Measurements from ENCODE around the gene PBX2. TPM values are rescaled to one million over a fixed set of nuclear protein-coding genes. Genes with fewer than 3 reads are reported as not detected.

Gene PBX2
- total and polyA plus RNA-seq, 2 of the 4 experiments (the other 2 are of a cell fraction): 17.7 to 56.8 TPM

DNA sequence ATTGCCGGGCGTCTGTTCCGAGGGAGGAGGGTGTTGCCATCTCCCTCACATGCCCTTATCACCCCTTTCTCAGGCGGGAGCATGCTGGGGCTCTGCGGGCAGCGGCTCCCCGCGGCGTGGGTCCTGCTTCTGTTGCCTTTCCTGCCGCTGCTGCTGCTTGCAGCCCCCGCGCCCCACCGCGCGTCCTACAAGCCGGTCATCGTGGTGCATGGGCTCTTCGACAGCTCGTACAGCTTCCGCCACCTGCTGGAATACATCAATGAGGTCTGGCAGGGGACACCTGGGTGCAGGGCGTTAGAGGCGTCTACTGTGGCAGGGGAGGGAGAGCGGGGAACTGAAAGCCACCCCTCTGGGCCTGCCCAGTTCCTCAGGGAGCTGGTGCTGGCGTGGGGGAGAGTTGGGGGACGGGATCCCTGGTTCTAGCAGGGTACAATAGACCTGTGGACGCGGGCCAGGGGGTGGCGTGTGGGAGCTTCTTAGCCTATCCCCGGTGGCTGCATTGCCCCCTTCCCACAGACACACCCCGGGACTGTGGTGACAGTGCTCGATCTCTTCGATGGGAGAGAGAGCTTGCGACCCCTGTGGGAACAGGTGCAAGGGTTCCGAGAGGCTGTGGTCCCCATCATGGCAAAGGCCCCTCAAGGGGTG is 35.4 kb downstream of the PBX2 start:
- H2BK120ac ChIP-seq (ENCODE audit: low read depth, low read length): peak overlapping the region; percentile 78
- dilution Hi-C loops (cut with HindIII; ENCODE audit: low sequenced_read_pairs, unreplicated experiment): no loop called here
- H3K27ac ChIP-seq (ENCODE audit: insufficient read depth, low read length): peak overlapping the region; percentile 84
- POLR2A ChIA-PET (ENCODE audit: unreplicated experiment): no interaction called here
- H3K36me3 ChIP-seq (ENCODE audit: control insufficient read depth, insufficient read depth, low read length): peaks cover 11% of the 10 kb centered on the region
- peak overlapping the region; percentile 79 for H3K4me2 ChIP-seq (ENCODE audit: low read depth, low read length)
- H3K27me3 ChIP-seq (ENCODE audit: control insufficient read depth, insufficient read depth, low read length): no peaks in the 10 kb centered on the region
- CTCF ChIA-PET: interaction anchor here (1.0 to 1.1 kb wide), 2 partner anchors 40 to 45 kb away, joined by 3 read pairs; partner anchors contain the start of gene TNXB
- no peak overlapping the region; the same call in 1 of the 2 replicates for H3K18ac ChIP-seq (ENCODE audit: low read depth, low read length)
- in situ Hi-C loops (cut with MboI; ENCODE audit: low sequenced_read_pairs): loop anchor here (5.0 kb wide), 1 partner anchor 37 kb away; no protein-coding TSS in a partner anchor
- BruUV-seq (replicated peaks): no TSS peak
- H3K79me1 ChIP-seq (ENCODE audit: low read depth in 1 of 2, low read length in 2 of 2): peaks cover 6 to 34% of the 10 kb centered on the region in 2 experiments
- peak overlapping the region; percentile 86; the same call in 1 of the 2 replicates for H4K91ac ChIP-seq (ENCODE audit: insufficient read depth, low read depth, low read length)
- no peaks in the 10 kb centered on the region for H4K20me1 ChIP-seq (ENCODE audit: insufficient read depth, low read length)
- peak overlapping the region; percentile 75 for H3K23ac ChIP-seq (ENCODE audit: low read depth, low read length)
- H2AK5ac ChIP-seq (ENCODE audit: low read depth, low read length): peak overlapping the region; percentile 57; the same call in 1 of the 2 replicates
- peak overlapping the region; percentile 75 to 96 for H4K8ac ChIP-seq (ENCODE audit: low read depth in 2 of 2, low read length in 2 of 2)
- DNase-seq (peak; percentile 71), ATAC-seq (ENCODE audit: low read depth) (peak; percentile 50)
- H3K4me3 ChIP-seq (ENCODE audit: insufficient read depth, low read depth, low read length): peak overlapping the region; percentile 67
- peak overlapping the region; percentile 98 for H2AK9ac ChIP-seq (replicated peaks; ENCODE audit: low read depth, low read length, poor library complexity)
- H2BK20ac ChIP-seq (ENCODE audit: low read depth, low read length): no peak overlapping the region; the same call in 1 of the 2 replicates
- WGBS, 2 experiments (ENCODE audit: extremely low coverage in 2 of 2, insufficient read length in 1 of 2): 2% methylated on average over 19 of the region's 34 CpGs; no CpG with 5 or more reads in 1 of the 2 experiments
- peak overlapping the region; percentile 84 for H3K4ac ChIP-seq (ENCODE audit: low read depth, low read length)
- 0 out of 2 replicates have a peak, but pooled peaks cover 4% of the 10 kb centered on the region for H3K9me1 ChIP-seq (ENCODE audit: insufficient read depth, low read length)
- H4K5ac ChIP-seq (ENCODE audit: low read depth, low read length): peak overlapping the region; percentile 51; the same call in 1 of the 2 replicates
- H2BK15ac ChIP-seq (ENCODE audit: low read depth, low read length): 0 out of 3 replicates have a peak overlapping the region, but pooled peaks have one; percentile 16
- H3K9ac ChIP-seq (ENCODE audit: low read depth, low read length): peak overlapping the region; percentile 70
- no peaks in the 10 kb centered on the region for H3K9me3 ChIP-seq (ENCODE audit: control insufficient read depth, insufficient read depth, low read length)
- peak overlapping the region; percentile 87 for H3K14ac ChIP-seq (replicated peaks; ENCODE audit: low read depth, low read length)
- 0 out of 2 replicates have a peak overlapping the region, but pooled peaks have one; percentile 78 for H3K56ac ChIP-seq (ENCODE audit: extremely low read depth, insufficient read depth, low read length)
- peak overlapping the region; percentile 82 for H2BK5ac ChIP-seq (ENCODE audit: low read depth, low read length, poor library complexity, severe bottlenecking)
- peak overlapping the region; percentile 96 for H2AFZ ChIP-seq (replicated peaks; ENCODE audit: low read length, poor library complexity)
- peaks cover 23% of the 10 kb centered on the region for H3K4me1 ChIP-seq (ENCODE audit: control insufficient read depth, insufficient read depth, low read length)
- intact Hi-C loops (cut with micrococcal nuclease): loop anchor here (1.0 to 10.0 kb wide), 6 partner anchors 35 to 252 kb away; partner anchors contain the start of genes SKIC2 and ZBTB12
- TF ChIP-seq RCOR1 (IDR thresholded peaks at IDR 0.05; ENCODE audit: insufficient replicate concordance, low read length) (no peak), NFE2L2 (IDR thresholded peaks at IDR 0.05; ENCODE audit: low read depth, low read length) (no peak), BHLHE40 (IDR thresholded peaks at IDR 0.05; ENCODE audit: low read depth, low read length) (no peak), SMC3 (IDR thresholded peaks at IDR 0.05; ENCODE audit: low read depth, low read length) (peak; percentile 60), MAZ (IDR thresholded peaks at IDR 0.05; ENCODE audit: borderline replicate concordance, low read depth, low read length) (no peak), MAFK (IDR thresholded peaks at IDR 0.05; ENCODE audit: low read depth, low read length) (no peak), USF2 (IDR thresholded peaks at IDR 0.05; ENCODE audit: low read depth, low read length) (no peak), CEBPB (IDR thresholded peaks at IDR 0.05; ENCODE audit: low read depth, low read length) (no peak), CHD1 (IDR thresholded peaks at IDR 0.05; ENCODE audit: low read depth, low read length) (no peak), RFX5 (IDR thresholded peaks at IDR 0.05; ENCODE audit: low read depth, low read length) (no peak), MXI1 (IDR thresholded peaks at IDR 0.05; ENCODE audit: borderline replicate concordance, low read depth, low read length) (peak; percentile 63; the same call in 1 of the 2 replicates), RAD21 (IDR thresholded peaks at IDR 0.05; ENCODE audit: low read length) (peak; percentile 72)
- TF ChIP-seq, protein P1, sequence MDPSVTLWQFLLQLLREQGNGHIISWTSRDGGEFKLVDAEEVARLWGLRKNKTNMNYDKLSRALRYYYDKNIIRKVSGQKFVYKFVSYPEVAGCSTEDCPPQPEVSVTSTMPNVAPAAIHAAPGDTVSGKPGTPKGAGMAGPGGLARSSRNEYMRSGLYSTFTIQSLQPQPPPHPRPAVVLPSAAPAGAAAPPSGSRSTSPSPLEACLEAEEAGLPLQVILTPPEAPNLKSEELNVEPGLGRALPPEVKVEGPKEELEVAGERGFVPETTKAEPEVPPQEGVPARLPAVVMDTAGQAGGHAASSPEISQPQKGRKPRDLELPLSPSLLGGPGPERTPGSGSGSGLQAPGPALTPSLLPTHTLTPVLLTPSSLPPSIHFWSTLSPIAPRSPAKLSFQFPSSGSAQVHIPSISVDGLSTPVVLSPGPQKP (IDR thresholded peaks at IDR 0.05; ENCODE audit: borderline replicate concordance, low read depth, low read length): no peak
